ENCODE data around the gene SRC. TPM values are rescaled to one million over a fixed set of nuclear protein-coding genes. Genes with fewer than 3 reads are reported as not detected.

SRC gene
- total and polyA plus RNA-seq, 2 of the 8 experiments (the other 6 are each of a cell fraction or from before 2014, with no cell fraction given), result 27.6 to 28.8 TPM

DNA sequence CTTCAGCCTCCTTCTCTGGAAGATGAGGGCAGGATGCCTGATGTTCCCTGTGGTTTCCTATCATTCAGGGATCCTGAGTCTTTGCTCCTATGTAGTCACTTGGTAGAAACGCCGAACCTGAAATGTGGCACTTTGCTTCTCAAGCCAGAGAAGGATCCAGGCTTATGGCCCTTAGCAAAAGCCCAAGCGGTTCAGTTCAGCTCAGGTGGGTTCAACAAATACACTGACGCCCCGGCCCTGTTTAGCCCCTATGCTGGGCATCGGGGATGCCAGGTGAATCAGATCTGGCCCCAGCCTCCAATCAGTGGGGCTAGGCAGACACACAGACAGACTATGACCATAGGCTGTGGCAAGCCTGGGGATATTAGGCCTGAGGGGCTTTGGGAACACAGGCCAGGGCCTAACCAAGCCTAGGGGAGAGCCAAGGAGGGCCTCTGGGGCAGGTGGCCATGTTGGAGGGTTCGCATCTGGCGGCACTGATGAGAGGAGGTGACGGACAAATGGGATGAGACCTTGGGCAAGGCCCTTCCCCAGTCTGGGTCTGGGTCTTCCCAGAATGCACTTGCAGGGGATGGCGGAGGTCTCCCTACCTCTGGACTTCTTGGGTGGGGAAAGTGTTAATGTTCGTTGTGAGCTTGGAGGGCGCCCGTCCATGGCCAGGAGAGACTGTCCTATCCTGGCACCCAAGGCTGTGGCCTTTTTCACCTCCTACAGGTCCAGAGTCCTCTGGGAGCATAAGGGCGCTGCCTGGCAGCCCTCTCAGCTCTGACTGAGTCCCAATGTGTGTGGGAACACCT lies 17.6 kb upstream of the SRC start (continued):
- no peak for TF ChIP-seq KDM4A (IDR thresholded peaks at IDR 0.05; ENCODE audit: low read depth, low read length, severe bottlenecking)
- TF ChIP-seq TEAD4 (IDR thresholded peaks at IDR 0.05; ENCODE audit: low read depth, low read length), result no peak
- no peak for TF ChIP-seq POLR2AphosphoS5 (IDR thresholded peaks at IDR 0.05; ENCODE audit: low read depth, low read length)
- TF ChIP-seq EGR1 (IDR thresholded peaks at IDR 0.05; ENCODE audit: borderline replicate concordance, low read depth, low read length), result no peak

Data from H1 (cell line).